Measurements from ENCODE around the gene STON2.
"Not testable (repeated sequence)": the region's sequence is repeated elsewhere in the genome, so short reads cannot be mapped to it uniquely, and the experiment has no call there.

Gene STON2

GRCh38 chr14:81236138-81236537 lies 164.0 kb downstream of the STON2 start:
- no peak for DNase-seq (ENCODE audit: low read depth)
- no peak overlapping the region for H3K4me3 ChIP-seq (ENCODE audit: control insufficient read depth, low read depth, low read length)
- no peak for TF ChIP-seq CTCF (IDR thresholded peaks at IDR 0.05; ENCODE audit: control insufficient read depth, insufficient read depth, low read depth, low read length, missing control alignments)

GRCh38 chr14:81235096-81235495 lies 165.0 kb downstream of the STON2 start:
- no peak for TF ChIP-seq CTCF (IDR thresholded peaks at IDR 0.05; ENCODE audit: control insufficient read depth, insufficient read depth, low read depth, low read length, missing control alignments)
- no peak for DNase-seq (ENCODE audit: low read depth)
- H3K4me3 ChIP-seq (ENCODE audit: control insufficient read depth, low read depth, low read length): no peak overlapping the region

- H3K4me3 ChIP-seq (ENCODE audit: control insufficient read depth, low read depth, low read length): no peak overlapping the region
- TF ChIP-seq CTCF (IDR thresholded peaks at IDR 0.05; ENCODE audit: control insufficient read depth, insufficient read depth, low read depth, low read length, missing control alignments): no peak
- DNase-seq (ENCODE audit: low read depth): no peak
These were observed 165.8 kb downstream of the STON2 start for GRCh38 chr14:81234278-81234677.

- H3K4me3 ChIP-seq (ENCODE audit: control insufficient read depth, low read depth, low read length): no peak overlapping the region
- TF ChIP-seq CTCF (IDR thresholded peaks at IDR 0.05; ENCODE audit: control insufficient read depth, insufficient read depth, low read depth, low read length, missing control alignments): no peak
- DNase-seq (ENCODE audit: low read depth): no peak
These were observed 166.5 kb downstream of the STON2 start for GRCh38 chr14:81233615-81234014.

- no peak overlapping the region for H3K4me3 ChIP-seq (ENCODE audit: control insufficient read depth, low read depth, low read length)
- no peak for TF ChIP-seq CTCF (IDR thresholded peaks at IDR 0.05; ENCODE audit: control insufficient read depth, insufficient read depth, low read depth, low read length, missing control alignments)
- DNase-seq (ENCODE audit: low read depth): no peak
These were observed 168.6 kb downstream of the STON2 start for GRCh38 chr14:81231540-81231939.

GRCh38 chr14:81224222-81224621 lies 175.9 kb downstream of the STON2 start:
- DNase-seq (ENCODE audit: low read depth): no peak
- no peak for TF ChIP-seq CTCF (IDR thresholded peaks at IDR 0.05; ENCODE audit: control insufficient read depth, insufficient read depth, low read depth, low read length, missing control alignments)
- no peak overlapping the region for H3K4me3 ChIP-seq (ENCODE audit: control insufficient read depth, low read depth, low read length)

- not testable (repeated sequence) for H3K4me3 ChIP-seq (ENCODE audit: control insufficient read depth, low read depth, low read length); DNase-seq (ENCODE audit: low read depth)
These were observed 176.3 kb downstream of the STON2 start for GRCh38 chr14:81223788-81224187.

Measured in AG09309 (cell line).